Mucosa of rectum (tissue), 2 donors: ENCODE measurements around the gene TMEM106B.
A peak's percentile ranks its signal among the peaks of the same experiment; 100 is the strongest.
"Not testable (repeated sequence)": the region's sequence is repeated elsewhere in the genome, so short reads cannot be mapped to it uniquely, and the experiment has no call there.

Source experiments
- H3K27ac ChIP-seq, 2 donors: one replicate each; pipeline ENCODE4 v1.7.0; 2013; ENCODE audit warnings: inconsistent platforms in 2 of 2, low read depth in 2 of 2, low read length in 2 of 2
- H3K27me3 ChIP-seq, 2 donors: one replicate each; pipeline ENCODE4 v1.7.0; 2013; ENCODE audit warnings: low read length in 2 of 2; ENCODE audit not compliant: control insufficient read depth in 2 of 2, insufficient read depth in 2 of 2
- H3K36me3 ChIP-seq, 2 donors: one replicate each; pipeline ENCODE4 v1.7.0; 2013; ENCODE audit warnings: low read length in 2 of 2; ENCODE audit not compliant: control insufficient read depth in 2 of 2, insufficient read depth in 2 of 2
- H3K4me1 ChIP-seq, 2 donors: one replicate each; pipeline ENCODE4 v1.7.0; 2013; ENCODE audit warnings: low read length in 2 of 2, mild to moderate bottlenecking in 1 of 2; ENCODE audit not compliant: control insufficient read depth in 2 of 2, insufficient read depth in 2 of 2
- H3K4me3 ChIP-seq, 2 donors: one replicate each; pipeline ENCODE4 v1.7.0; 2013; ENCODE audit warnings: low read length in 2 of 2
- H3K9ac ChIP-seq, 2 donors: one replicate each; pipeline ENCODE4 v1.7.0; 2013; ENCODE audit warnings: low read length in 2 of 2, low read depth in 1 of 2, mild to moderate bottlenecking in 1 of 2
- H3K9me3 ChIP-seq, 2 donors: one replicate each; pipeline ENCODE4 v1.7.0; 2013; ENCODE audit warnings: low read length in 2 of 2; ENCODE audit not compliant: control insufficient read depth in 2 of 2
- donor health status: healthy.
- donor health status: Normal muscosa, but diverticular disease.

Gene TMEM106B

DNA sequence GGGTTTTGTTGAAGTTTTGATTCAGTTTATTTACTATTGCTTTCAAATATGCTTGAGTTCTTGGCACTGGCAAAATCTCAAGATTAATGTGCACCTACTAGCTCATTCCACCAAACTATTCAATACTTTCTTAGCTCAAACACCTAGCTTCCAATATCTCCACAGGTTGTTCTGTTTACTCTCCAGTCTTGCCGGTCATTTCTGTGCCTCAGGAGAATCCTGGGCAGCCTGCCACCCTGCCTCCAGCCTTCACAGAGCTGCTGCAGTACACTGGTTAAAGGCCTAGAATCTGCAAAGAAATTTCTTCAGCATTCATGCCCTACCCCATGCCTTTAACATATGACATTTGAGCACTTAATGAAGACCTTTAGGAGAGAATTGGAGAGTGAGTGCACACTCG, 4.0 kb upstream of the TMEM106B start:
- Histone ChIP-seq H3K9me3 (no peaks in the 10 kb centered on the region), H3K27me3 (peaks cover 0 to 1% of the 10 kb centered on the region in 2 donors), H3K36me3 (no peaks in the 10 kb centered on the region), H3K4me1 (peaks cover 2 to 4% of the 10 kb centered on the region in 2 donors), H3K9ac (no peak overlapping the region), H3K27ac (no peak overlapping the region), H3K4me3 (no peak overlapping the region)

GRCh38 chr7:12209221-12209620, 1.9 kb upstream of the TMEM106B start:
- H3K4me1 ChIP-seq, result peaks cover 4 to 10% of the 10 kb centered on the region in 2 donors
- H3K36me3 ChIP-seq, result no peaks in the 10 kb centered on the region
- no peak overlapping the region for H3K27ac ChIP-seq
- no peak overlapping the region for H3K4me3 ChIP-seq
- peaks cover 0 to 1% of the 10 kb centered on the region in 2 donors for H3K27me3 ChIP-seq
- H3K9me3 ChIP-seq, result no peaks in the 10 kb centered on the region
- no peak overlapping the region for H3K9ac ChIP-seq

DNA sequence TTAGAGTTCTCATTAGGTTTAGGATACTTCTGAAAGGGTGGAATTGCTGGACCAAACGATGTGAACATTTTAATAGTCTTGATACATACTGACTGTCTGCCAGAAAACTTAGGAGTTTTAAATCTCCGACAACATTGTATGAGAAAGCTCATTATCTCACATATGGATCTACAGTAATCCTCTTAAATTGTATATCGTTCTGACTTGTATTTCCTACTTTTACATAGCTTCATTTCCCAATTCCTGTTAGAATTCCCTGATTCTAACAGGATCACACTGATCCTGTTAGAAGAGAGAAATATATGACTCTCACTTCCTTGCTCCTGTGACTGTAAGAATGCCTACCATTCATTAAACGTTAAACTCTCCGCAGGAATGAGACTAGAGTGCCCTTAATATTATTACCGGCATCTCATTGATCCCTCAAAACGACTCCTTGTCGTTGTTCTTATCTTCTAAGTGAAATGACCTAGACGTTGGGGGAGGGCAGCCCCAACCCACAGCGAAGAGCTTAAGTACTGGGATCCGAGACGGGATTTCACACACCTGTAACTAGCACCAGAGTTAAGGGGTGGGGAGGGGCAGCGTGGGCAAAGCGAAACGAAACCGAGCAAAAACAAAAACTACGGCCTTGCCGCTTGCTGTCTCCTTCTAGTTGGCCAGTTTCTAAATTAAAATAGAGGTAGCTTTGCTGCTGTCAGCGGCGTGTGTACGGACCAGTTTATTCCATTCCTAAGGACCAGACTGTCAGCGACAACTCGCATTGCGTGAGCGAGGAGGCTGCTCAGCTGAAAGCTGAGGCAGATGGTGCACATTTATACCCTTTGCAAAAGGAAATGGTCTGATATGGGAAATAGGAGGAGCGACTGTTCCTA, 678 bp upstream of the TMEM106B start:
- Histone ChIP-seq H3K9ac (peak overlapping the region; percentile 94 to 99), H3K4me3 (peak overlapping the region; percentile 88 to 95), H3K9me3 (no peaks in the 10 kb centered on the region), H3K27me3 (no peaks in the 10 kb centered on the region), H3K27ac (peak overlapping the region; percentile 90 to 98), H3K36me3 (peaks cover 0 to 1% of the 10 kb centered on the region in 2 donors), H3K4me1 (peaks cover 4 to 10% of the 10 kb centered on the region in 2 donors)

GRCh38 chr7:12211711-12212485, 804 bp downstream of the TMEM106B start:
- Histone ChIP-seq H3K4me1 (peaks cover 4 to 10% of the 10 kb centered on the region in 2 donors), H3K9ac (peak overlapping the region; percentile 94 to 99), H3K9me3 (no peaks in the 10 kb centered on the region), H3K27me3 (no peaks in the 10 kb centered on the region), H3K4me3 (peak overlapping the region; percentile 88 to 95), H3K36me3 (peaks cover 5% of the 10 kb centered on the region in 2 donors), H3K27ac (peak overlapping the region; percentile 90 to 98)

- Histone ChIP-seq H3K4me3 (no peak overlapping the region), H3K36me3 (peaks cover 23 to 27% of the 10 kb centered on the region in 2 donors), H3K4me1 (peaks cover 0 to 3% of the 10 kb centered on the region in 2 donors), H3K27me3 (no peaks in the 10 kb centered on the region), H3K27ac (no peak overlapping the region), H3K9ac (no peak overlapping the region), H3K9me3 (no peaks in the 10 kb centered on the region)
Observed at GRCh38 chr7:12217311-12217710, 6.2 kb downstream of the TMEM106B start.

GRCh38 chr7:12220389-12221046, 9.4 kb downstream of the TMEM106B start:
- Histone ChIP-seq H3K4me1 (no peaks in the 10 kb centered on the region), H3K36me3 (peaks cover 25 to 29% of the 10 kb centered on the region in 2 donors), H3K4me3 (no peak overlapping the region), H3K9ac (no peak overlapping the region), H3K27me3 (no peaks in the 10 kb centered on the region), H3K9me3 (no peaks in the 10 kb centered on the region), H3K27ac (no peak overlapping the region)

GRCh38 chr7:12221414-12221813, 10.3 kb downstream of the TMEM106B start:
- H3K27me3 ChIP-seq, result no peaks in the 10 kb centered on the region
- no peak overlapping the region for H3K4me3 ChIP-seq
- H3K9ac ChIP-seq, result no peak overlapping the region
- no peaks in the 10 kb centered on the region for H3K9me3 ChIP-seq
- no peak overlapping the region for H3K27ac ChIP-seq
- no peaks in the 10 kb centered on the region for H3K4me1 ChIP-seq
- peaks cover 22 to 25% of the 10 kb centered on the region in 2 donors for H3K36me3 ChIP-seq

DNA sequence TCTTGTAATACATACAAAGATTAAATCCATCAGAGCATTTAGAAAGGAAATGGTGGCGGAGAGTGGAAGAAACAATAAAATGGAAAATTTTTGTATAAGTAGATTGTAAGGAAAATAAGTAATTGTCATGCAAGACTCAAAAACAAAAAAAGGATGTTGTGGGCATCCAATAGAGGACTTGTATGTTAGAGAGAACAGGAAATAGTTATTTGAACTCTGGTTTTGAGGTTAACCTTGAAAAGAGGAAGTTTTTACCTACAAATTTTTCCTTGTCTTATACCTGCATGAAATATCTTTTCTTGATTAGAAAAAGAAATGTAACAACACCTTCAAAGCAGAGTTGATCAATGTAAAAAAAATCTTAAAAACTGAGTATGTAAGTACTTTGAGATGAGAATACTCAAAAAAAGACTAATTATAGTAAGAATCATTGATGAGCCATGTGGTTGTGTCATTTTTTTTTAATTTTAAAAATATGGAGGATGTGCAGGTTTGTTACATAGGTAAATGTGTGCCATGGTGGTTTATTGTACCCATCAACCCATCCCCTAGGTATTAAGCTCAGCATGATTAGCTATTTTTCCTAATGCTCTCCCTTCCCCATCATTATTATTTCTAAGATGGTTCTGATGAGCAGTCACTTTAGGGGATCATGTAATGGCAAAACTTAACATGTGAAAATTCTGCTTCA, 11.9 kb downstream of the TMEM106B start:
- no peaks in the 10 kb centered on the region for H3K4me1 ChIP-seq
- no peak overlapping the region for H3K27ac ChIP-seq
- no peak overlapping the region for H3K4me3 ChIP-seq
- no peak overlapping the region for H3K9ac ChIP-seq
- no peaks in the 10 kb centered on the region for H3K9me3 ChIP-seq
- H3K36me3 ChIP-seq, result peaks cover 19 to 25% of the 10 kb centered on the region in 2 donors
- H3K27me3 ChIP-seq, result no peaks in the 10 kb centered on the region

DNA sequence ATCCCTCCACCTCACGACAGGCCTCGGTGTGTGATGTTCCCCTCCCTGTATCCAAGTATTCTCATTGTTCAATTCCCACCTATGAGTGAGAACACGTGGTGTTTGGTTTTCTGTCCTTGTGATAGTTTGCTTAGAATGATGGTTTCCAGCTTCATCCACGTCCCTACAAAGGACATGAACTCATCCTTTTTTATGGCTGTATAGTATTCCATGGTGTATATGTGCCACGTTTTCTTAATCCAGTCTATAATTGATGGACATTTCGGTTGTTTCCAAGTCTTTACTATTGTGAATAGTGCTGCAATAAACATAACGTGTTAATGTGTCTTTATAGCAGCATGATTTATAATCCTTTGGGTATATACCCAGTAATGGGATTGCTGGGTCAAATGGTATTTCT, 13.9 kb downstream of the TMEM106B start:
- peaks cover 8 to 12% of the 10 kb centered on the region in 2 donors for H3K36me3 ChIP-seq
- H3K27me3 ChIP-seq, H3K27ac ChIP-seq, H3K4me1 ChIP-seq, H3K9me3 ChIP-seq, H3K4me3 ChIP-seq, H3K9ac ChIP-seq: not testable (repeated sequence)
